Panc1 (cell line): ENCODE results near the gene FBXW4.

Experiments
- POLR2AphosphoS5 ChIP-seq: IDR thresholded peaks from 2 replicates; pipeline ENCODE4 v1.6.1; 2012; ENCODE audit warnings: mild to moderate bottlenecking, low read depth, low read length, moderate library complexity
- SIN3A ChIP-seq: IDR thresholded peaks from 2 replicates; pipeline ENCODE4 v1.6.1; 2012; ENCODE audit warnings: low read depth, mild to moderate bottlenecking, low read length, moderate library complexity, borderline replicate concordance; ENCODE audit not compliant: insufficient read depth
- TCF7L2 ChIP-seq: IDR thresholded peaks from 2 replicates; pipeline ENCODE4 v1.6.1; 2011; ENCODE audit warnings: mild to moderate bottlenecking, low read depth, low read length, inconsistent platforms
- TF ChIP-seq, protein P1 (sequence below): fragments of 450-650 bp; IDR thresholded peaks from 2 replicates; pipeline ENCODE4 v1.5.1; 2017; ENCODE audit warnings: mild to moderate bottlenecking
- TF ChIP-seq, protein P2 (sequence below), 2 experiments: IDR thresholded peaks; 2 replicates each; pipeline ENCODE4 v1.6.1; 2011 to 2012; ENCODE audit warnings: low read depth in 2 of 2, control low read depth in 1 of 2, low read length in 1 of 2, mild to moderate bottlenecking in 1 of 2, moderate library complexity in 1 of 2; ENCODE audit not compliant: insufficient read depth in 1 of 2

DNA sequence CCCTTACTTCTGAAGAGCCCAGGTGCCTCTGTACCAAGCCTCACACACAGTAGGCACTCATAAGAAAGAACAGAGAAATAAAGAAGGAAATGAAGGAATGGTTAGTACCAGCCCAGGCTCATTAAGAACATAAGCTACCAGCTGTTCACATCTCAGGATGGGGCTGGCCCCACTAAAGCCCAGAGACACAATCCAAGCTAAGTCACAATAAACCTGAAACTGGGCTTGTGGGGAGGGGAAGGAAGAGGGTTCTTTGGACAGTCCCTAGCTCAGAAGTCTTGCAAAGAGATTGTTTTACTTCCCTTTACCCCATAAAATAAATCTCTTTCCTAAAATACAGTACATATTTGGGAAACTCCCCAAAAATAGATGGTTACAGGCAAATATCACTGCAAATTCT is 24.3 kb downstream of the FBXW4 start:
- TF ChIP-seq, protein P1, sequence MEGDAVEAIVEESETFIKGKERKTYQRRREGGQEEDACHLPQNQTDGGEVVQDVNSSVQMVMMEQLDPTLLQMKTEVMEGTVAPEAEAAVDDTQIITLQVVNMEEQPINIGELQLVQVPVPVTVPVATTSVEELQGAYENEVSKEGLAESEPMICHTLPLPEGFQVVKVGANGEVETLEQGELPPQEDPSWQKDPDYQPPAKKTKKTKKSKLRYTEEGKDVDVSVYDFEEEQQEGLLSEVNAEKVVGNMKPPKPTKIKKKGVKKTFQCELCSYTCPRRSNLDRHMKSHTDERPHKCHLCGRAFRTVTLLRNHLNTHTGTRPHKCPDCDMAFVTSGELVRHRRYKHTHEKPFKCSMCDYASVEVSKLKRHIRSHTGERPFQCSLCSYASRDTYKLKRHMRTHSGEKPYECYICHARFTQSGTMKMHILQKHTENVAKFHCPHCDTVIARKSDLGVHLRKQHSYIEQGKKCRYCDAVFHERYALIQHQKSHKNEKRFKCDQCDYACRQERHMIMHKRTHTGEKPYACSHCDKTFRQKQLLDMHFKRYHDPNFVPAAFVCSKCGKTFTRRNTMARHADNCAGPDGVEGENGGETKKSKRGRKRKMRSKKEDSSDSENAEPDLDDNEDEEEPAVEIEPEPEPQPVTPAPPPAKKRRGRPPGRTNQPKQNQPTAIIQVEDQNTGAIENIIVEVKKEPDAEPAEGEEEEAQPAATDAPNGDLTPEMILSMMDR = no peak
- TF ChIP-seq POLR2AphosphoS5 = no peak
- TF ChIP-seq, protein P2, sequence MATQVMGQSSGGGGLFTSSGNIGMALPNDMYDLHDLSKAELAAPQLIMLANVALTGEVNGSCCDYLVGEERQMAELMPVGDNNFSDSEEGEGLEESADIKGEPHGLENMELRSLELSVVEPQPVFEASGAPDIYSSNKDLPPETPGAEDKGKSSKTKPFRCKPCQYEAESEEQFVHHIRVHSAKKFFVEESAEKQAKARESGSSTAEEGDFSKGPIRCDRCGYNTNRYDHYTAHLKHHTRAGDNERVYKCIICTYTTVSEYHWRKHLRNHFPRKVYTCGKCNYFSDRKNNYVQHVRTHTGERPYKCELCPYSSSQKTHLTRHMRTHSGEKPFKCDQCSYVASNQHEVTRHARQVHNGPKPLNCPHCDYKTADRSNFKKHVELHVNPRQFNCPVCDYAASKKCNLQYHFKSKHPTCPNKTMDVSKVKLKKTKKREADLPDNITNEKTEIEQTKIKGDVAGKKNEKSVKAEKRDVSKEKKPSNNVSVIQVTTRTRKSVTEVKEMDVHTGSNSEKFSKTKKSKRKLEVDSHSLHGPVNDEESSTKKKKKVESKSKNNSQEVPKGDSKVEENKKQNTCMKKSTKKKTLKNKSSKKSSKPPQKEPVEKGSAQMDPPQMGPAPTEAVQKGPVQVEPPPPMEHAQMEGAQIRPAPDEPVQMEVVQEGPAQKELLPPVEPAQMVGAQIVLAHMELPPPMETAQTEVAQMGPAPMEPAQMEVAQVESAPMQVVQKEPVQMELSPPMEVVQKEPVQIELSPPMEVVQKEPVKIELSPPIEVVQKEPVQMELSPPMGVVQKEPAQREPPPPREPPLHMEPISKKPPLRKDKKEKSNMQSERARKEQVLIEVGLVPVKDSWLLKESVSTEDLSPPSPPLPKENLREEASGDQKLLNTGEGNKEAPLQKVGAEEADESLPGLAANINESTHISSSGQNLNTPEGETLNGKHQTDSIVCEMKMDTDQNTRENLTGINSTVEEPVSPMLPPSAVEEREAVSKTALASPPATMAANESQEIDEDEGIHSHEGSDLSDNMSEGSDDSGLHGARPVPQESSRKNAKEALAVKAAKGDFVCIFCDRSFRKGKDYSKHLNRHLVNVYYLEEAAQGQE (IDR thresholded peaks at IDR 0.05; ENCODE audit: insufficient read depth in 1 of 2, low read depth in 2 of 2, low read length in 1 of 2) = no peak
- TF ChIP-seq TCF7L2 = no peak
- TF ChIP-seq SIN3A = no peak
